Lower leg skin (tissue), 4 donors: Measurements from ENCODE around the gene FNIP1. TPM values are rescaled to one million over a fixed set of nuclear protein-coding genes. Genes with fewer than 3 reads are reported as not detected.

ENCODE experiments used
- DNase-seq, 2 donors: peaks; one replicate each; pipeline ENCODE4 v3.0.0-alpha.2; 2019; ENCODE audit warnings: low spot score in 2 of 2
- H3K4me3 ChIP-seq: fragments of 200-600 bp; sonication (generic); 2 replicates; pipeline ENCODE4 v1.5.1; 2017; ENCODE audit warnings: mild to moderate bottlenecking, low read depth; ENCODE audit not compliant: poor library complexity, severe bottlenecking
- CTCF ChIP-seq, 3 donors: fragments of 450-650 bp; IDR thresholded peaks; one replicate each; pipeline ENCODE4 v1.5.1; 2016; ENCODE audit warnings: antibody characterized with exemption in 3 of 3, mild to moderate bottlenecking in 3 of 3, moderate library complexity in 2 of 3
- POLR2A ChIP-seq, 2 donors: fragments of 450-650 bp; IDR thresholded peaks; one replicate each; pipeline ENCODE4 v1.6.1; 2016 to 2017; ENCODE audit warnings: antibody characterized with exemption in 2 of 2, mild to moderate bottlenecking in 1 of 2, moderate library complexity in 1 of 2
- WGBS, 2 donors: methylation state at CpG; one replicate each; pipeline ENCODE4 v1.1.5; 2018; 5-methylcytosine and 5-hydroxymethylcytosine counted together
- intact Hi-C: fragments of 100-400 bp; cut with DNase I; formaldehyde crosslinking; loops from one replicate; pipeline ENCODE4 v1.15.0; 2023; ENCODE audit warnings: low total_unique reads
- total RNA-seq, 4 donors: library from RNA; depleted of rRNA; stranded (reverse); fragments of >200 nt; gene quantifications; one replicate each; pipeline ENCODE4 v1.1.0, GENCODE V29; 2016

FNIP1 gene
- total RNA-seq, 4 donors from 2014 or later, result 31.3 to 48.1 (median 36.2) TPM

DNA sequence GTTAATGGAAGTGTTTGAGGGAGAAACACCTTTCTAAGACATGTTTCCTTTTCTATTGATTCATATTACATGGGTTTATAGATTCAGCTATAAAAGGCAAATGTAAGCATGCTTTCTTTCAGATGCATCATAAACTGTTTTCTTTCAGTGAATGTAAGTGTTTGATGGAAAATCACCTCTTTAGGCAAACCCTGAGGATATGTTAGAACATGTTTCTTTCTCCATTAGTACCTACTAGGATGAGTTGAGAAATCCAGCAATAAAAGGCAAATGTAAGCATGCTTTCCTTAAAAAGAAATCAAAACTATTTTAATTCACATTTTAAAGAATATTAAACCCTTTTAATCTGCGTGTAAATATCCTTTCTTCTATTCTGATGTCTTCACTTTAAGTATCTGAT, 31.6 kb downstream of the FNIP1 start:
- intact Hi-C loops, result no loop called here
- TF ChIP-seq POLR2A (IDR thresholded peaks at IDR 0.05), result no peak
- TF ChIP-seq CTCF (IDR thresholded peaks at IDR 0.05), result no peak
- DNase-seq, result no peak
- WGBS, 2 donors, result 66 to 71% methylated on average over 1 of the region's 1 CpG
- no peak overlapping the region for H3K4me3 ChIP-seq

- TF ChIP-seq CTCF (IDR thresholded peaks at IDR 0.05), result no peak
- no peak for TF ChIP-seq POLR2A (IDR thresholded peaks at IDR 0.05)
- no peak overlapping the region for H3K4me3 ChIP-seq
- intact Hi-C loops, result no loop called here
- WGBS, 2 donors, result 94 to 100% methylated on average over 3 of the region's 3 CpGs
- no peak for DNase-seq
These were observed 32.8 kb downstream of the FNIP1 start for GRCh38 chr5:131763968-131764367.

GRCh38 chr5:131760793-131761192, 36.0 kb downstream of the FNIP1 start:
- 67 to 72% methylated on average over 2 of the region's 2 CpGs for WGBS, 2 donors
- H3K4me3 ChIP-seq, result no peak overlapping the region
- DNase-seq, result no peak
- intact Hi-C loops, result no loop called here
- TF ChIP-seq CTCF (IDR thresholded peaks at IDR 0.05), result no peak
- TF ChIP-seq POLR2A (IDR thresholded peaks at IDR 0.05), result no peak

DNA sequence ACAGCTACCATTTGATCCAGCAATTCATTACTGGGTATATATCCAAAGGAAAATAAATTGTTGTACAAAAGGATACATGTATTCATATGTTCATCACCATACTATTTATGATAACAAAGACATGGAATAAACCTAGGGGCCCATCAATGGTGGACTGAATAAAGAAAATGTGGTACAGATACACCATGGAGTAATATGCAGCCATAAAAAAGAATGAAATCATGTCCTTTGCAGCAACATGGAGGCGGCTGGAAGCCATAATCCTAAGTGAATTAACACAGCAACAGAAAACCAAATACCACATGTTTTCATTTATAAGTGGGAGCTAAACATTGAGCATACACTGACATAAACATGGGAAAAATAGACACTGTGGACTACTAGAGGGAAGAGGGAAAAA, 37.1 kb downstream of the FNIP1 start:
- intact Hi-C loops, result no loop called here
- DNase-seq, result no peak
- WGBS, 2 donors, result 91 to 93% methylated on average over 1 of the region's 1 CpG
- TF ChIP-seq CTCF (IDR thresholded peaks at IDR 0.05) (no peak), POLR2A (IDR thresholded peaks at IDR 0.05) (no peak)
- no peak overlapping the region for H3K4me3 ChIP-seq

DNA sequence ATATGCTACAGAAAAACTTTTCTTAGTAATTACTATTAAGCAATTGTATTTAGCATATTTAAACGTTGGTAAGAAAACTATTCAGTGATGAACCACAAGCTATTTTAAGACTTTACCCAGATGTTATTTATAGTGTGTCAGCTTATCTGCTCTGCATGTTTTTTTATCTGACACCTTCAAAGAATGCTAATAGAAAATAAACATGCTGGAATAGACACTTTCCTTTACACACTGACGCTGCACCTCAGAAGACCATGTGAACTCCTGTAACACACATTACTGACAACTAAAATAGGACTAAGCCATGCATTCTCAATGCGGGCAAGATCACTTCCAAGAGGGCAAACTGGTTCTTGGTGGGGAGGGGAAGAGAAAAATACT, 38.3 kb downstream of the FNIP1 start:
- DNase-seq, result no peak
- no peak for TF ChIP-seq CTCF (IDR thresholded peaks at IDR 0.05)
- TF ChIP-seq POLR2A (IDR thresholded peaks at IDR 0.05), result no peak
- intact Hi-C loops, result no loop called here
- 34 to 38% methylated on average over 3 of the region's 3 CpGs for WGBS, 2 donors
- no peak overlapping the region for H3K4me3 ChIP-seq

- no peak for DNase-seq
- intact Hi-C loops, result no loop called here
- no peak overlapping the region for H3K4me3 ChIP-seq
- TF ChIP-seq CTCF (IDR thresholded peaks at IDR 0.05) (no peak), POLR2A (IDR thresholded peaks at IDR 0.05) (no peak)
- 92 to 94% methylated on average over 1 of the region's 1 CpG for WGBS, 2 donors
These were observed 38.8 kb downstream of the FNIP1 start for GRCh38 chr5:131757830-131758519.
